WERI-Rb-1 (cell line): ENCODE measurements around the gene MTERF2.

Source experiments
- DNase-seq: peaks from one replicate; pipeline ENCODE4 v3.0.0-alpha.2; 2020
- H3K27ac ChIP-seq: fragments of 250-450 bp; sonication (Bioruptor Pico); 2 replicates; pipeline ENCODE4 v1.5.1; 2020; ENCODE audit warnings: mild to moderate bottlenecking, moderate library complexity
- H3K27me3 ChIP-seq: fragments of 250-450 bp; sonication (Bioruptor Pico); 2 replicates; pipeline ENCODE4 v1.5.1; 2021; ENCODE audit warnings: mild to moderate bottlenecking, low read depth, moderate library complexity; ENCODE audit not compliant: insufficient read depth, severe bottlenecking
- H3K36me3 ChIP-seq: fragments of 250-450 bp; sonication (Bioruptor Pico); 2 replicates; pipeline ENCODE4 v1.5.1; 2020; ENCODE audit warnings: mild to moderate bottlenecking, moderate library complexity
- H3K4me3 ChIP-seq: 2 replicates; pipeline ENCODE4 v1.5.1; 2011; ENCODE audit warnings: low read depth, mild to moderate bottlenecking, control low read depth, low read length
- H3K9me3 ChIP-seq: fragments of 250-450 bp; sonication (Bioruptor Pico); 2 replicates; pipeline ENCODE4 v1.5.1; 2021; ENCODE audit warnings: mild to moderate bottlenecking, moderate library complexity; ENCODE audit not compliant: severe bottlenecking
- TF ChIP-seq, protein P1 (sequence below): IDR thresholded peaks from 2 replicates; pipeline ENCODE4 v1.5.1; 2011; ENCODE audit warnings: low read depth, mild to moderate bottlenecking, control low read depth, inconsistent platforms, low read length

MTERF2 gene

DNA sequence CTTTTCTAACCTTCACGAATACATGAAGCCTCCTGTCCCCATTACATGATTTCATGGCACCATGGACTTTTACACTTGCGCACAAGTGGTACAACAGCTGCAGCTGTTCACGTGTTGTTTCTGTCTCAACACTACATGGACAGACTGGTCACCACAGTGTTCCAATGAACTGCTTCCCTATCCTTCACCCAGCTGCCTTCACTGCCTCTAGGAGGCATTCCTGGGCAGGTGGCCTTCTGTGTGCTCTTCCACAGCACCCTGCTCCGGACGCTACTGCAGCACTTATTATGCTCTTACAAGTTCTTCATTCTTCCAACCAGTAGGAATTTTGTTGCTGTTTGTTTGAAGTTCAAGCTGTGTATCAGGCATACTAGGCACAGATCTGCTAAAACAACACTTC, 1.5 kb downstream of the MTERF2 start:
- no peaks in the 10 kb centered on the region for H3K27me3 ChIP-seq
- no peak for DNase-seq
- H3K9me3 ChIP-seq = no peaks in the 10 kb centered on the region
- peaks cover 31% of the 10 kb centered on the region for H3K36me3 ChIP-seq
- TF ChIP-seq, protein P1, sequence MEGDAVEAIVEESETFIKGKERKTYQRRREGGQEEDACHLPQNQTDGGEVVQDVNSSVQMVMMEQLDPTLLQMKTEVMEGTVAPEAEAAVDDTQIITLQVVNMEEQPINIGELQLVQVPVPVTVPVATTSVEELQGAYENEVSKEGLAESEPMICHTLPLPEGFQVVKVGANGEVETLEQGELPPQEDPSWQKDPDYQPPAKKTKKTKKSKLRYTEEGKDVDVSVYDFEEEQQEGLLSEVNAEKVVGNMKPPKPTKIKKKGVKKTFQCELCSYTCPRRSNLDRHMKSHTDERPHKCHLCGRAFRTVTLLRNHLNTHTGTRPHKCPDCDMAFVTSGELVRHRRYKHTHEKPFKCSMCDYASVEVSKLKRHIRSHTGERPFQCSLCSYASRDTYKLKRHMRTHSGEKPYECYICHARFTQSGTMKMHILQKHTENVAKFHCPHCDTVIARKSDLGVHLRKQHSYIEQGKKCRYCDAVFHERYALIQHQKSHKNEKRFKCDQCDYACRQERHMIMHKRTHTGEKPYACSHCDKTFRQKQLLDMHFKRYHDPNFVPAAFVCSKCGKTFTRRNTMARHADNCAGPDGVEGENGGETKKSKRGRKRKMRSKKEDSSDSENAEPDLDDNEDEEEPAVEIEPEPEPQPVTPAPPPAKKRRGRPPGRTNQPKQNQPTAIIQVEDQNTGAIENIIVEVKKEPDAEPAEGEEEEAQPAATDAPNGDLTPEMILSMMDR = no peak
- H3K27ac ChIP-seq = no peak overlapping the region
- H3K4me3 ChIP-seq = no peak overlapping the region

DNA sequence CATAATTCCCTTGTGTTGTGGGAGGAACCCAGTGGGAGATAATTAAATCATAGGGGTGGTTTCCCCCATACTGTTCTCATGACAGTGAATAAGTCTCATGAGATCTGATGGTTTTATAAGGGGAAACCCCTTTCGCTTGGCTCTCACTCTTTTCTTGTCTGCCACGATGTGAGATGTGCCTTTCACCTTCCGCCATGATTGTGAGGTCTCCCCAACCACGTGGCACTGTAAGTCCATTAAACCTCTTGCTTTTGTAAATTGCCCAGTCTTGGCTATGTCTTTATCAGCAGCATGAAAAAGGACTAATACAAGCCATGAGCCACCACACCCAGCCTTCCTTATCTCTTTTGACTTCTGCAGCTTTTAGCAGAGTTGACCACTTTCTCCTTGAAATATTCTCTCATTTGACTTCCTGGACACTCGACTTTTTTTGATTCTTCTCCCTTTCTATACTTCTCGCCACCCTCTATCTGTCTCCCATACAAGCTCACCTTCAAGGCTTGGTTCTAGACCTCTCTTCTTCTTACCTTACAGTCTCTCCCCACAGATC, 2.3 kb downstream of the MTERF2 start:
- Histone ChIP-seq H3K27ac (no peak overlapping the region), H3K27me3 (no peaks in the 10 kb centered on the region), H3K36me3 (peaks cover 31% of the 10 kb centered on the region), H3K9me3 (no peaks in the 10 kb centered on the region), H3K4me3 (no peak overlapping the region)
- TF ChIP-seq, protein P1 = no peak
- DNase-seq = no peak

DNA sequence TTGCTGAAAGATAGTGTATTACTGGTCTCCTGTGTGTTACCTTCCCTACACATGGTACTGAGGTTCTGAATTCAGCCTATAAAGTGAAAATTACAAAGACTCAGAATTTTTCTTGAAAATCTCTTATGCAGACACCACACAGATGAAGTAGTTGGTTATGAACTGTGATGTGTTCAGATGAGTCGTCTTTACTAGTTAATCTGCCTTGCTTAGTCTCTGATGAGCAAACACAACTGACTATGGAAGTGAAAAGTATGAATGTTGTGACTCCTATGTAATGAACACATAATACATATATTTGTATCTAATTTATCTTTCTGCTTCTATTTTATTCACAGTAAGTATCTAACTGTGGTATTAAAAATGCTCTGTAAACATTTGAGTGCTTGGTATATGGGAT, 4.7 kb downstream of the MTERF2 start:
- no peak overlapping the region for H3K4me3 ChIP-seq
- DNase-seq = no peak
- no peak overlapping the region for H3K27ac ChIP-seq
- TF ChIP-seq, protein P1 = no peak
- peaks cover 31% of the 10 kb centered on the region for H3K36me3 ChIP-seq
- H3K9me3 ChIP-seq = no peaks in the 10 kb centered on the region
- H3K27me3 ChIP-seq = no peaks in the 10 kb centered on the region

DNA sequence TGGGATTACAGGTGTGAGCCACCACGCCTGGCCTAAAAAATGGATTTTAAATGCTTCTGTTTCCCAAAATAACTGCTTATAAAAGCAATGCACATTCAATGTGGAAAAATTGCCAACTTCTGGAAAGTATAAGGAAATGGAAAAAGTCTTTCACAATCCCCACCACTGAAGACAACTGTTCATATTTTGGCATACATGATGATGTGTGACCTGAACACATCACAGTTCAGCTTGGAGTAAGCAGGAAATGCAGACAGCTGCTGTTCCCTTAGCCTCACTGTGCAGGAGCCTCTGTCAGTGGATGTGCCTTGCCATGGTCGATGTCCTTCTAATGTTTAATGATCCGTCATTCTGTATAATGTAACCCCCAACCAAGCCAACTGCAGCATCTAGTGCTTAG, 5.2 kb downstream of the MTERF2 start:
- Histone ChIP-seq H3K9me3 (no peaks in the 10 kb centered on the region), H3K27ac (no peak overlapping the region), H3K27me3 (no peaks in the 10 kb centered on the region), H3K36me3 (peaks cover 30% of the 10 kb centered on the region), H3K4me3 (no peak overlapping the region)
- DNase-seq = no peak
- TF ChIP-seq, protein P1 = no peak

DNA sequence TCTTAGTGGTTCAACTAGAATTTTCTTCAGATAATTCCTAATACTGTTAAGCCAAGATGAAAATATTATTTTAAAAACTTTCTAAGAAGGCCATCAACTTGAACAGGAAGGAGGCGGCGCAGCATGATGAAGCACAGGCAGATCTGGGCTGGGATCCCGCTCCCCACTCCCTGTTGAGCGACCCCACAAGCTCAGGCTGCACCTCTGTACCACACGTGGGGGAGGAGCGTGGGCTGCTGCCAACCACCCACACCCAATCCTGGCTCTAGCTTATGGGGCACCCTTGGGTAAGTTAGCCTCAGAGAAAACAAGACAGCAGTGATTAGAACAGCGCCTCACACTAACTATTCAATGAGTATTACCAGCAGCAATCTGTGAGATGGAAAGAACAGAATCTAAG, 6.0 kb downstream of the MTERF2 start:
- H3K9me3 ChIP-seq = no peaks in the 10 kb centered on the region
- no peak for DNase-seq
- no peaks in the 10 kb centered on the region for H3K27me3 ChIP-seq
- TF ChIP-seq, protein P1 = no peak
- no peak overlapping the region for H3K4me3 ChIP-seq
- H3K27ac ChIP-seq = no peak overlapping the region
- H3K36me3 ChIP-seq = peaks cover 30% of the 10 kb centered on the region
